ENCODE results near the gene TTLL9. TPM values are rescaled to one million over a fixed set of nuclear protein-coding genes. Genes with fewer than 3 reads are reported as not detected.
A peak's percentile ranks its signal among the peaks of the same experiment; 100 is the strongest.
"Not testable (repeated sequence)": the region's sequence is repeated elsewhere in the genome, so short reads cannot be mapped to it uniquely, and the experiment has no call there.

TTLL9 gene, protein sequence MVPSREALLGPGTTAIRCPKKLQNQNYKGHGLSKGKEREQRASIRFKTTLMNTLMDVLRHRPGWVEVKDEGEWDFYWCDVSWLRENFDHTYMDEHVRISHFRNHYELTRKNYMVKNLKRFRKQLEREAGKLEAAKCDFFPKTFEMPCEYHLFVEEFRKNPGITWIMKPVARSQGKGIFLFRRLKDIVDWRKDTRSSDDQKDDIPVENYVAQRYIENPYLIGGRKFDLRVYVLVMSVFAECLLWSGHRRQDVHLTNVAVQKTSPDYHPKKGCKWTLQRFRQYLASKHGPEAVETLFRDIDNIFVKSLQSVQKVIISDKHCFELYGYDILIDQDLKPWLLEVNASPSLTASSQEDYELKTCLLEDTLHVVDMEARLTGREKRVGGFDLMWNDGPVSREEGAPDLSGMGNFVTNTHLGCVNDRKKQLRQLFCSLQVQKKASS
- not detected for total RNA-seq

DNA sequence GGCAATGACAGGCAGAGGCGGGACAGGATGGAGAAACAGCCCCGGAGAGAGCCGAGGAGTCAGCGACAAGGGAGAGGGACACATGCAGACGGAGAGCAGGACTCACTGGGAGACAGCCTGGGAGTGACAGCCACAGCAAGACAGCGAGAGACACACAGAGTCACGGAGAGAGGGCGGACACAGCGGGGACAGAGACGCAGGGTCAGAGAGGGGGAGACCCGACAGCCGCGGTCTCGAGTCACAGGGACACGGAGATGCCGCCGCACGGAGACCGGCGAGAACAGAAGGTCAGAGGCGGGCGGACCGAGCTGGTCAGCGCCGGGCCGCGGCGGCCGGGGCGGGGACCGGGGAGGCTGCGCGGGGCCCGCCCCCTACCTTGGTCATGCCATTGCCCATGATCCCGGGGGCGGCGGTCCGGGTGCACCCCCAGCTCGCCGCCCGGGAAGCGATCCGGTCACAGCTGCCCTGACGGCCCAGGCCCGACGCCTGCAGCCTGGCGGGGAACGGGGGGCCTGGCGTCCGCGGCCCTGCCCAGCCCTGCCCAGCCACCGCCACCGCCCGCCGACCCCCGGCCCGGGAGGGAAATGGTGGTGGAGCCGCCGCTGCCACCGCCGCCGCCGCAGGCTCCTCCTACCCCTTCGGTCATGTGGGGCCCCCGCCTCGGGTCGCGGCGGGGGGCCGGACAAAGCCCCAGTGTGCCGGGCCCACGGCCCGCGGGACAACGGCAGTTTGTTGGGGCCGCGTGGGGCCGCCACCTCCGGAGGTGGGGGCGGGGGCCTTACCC is at the start of gene TTLL9, which contains the start of gene DUSP15:
Gene TTLL9, plus strand, starts transcription at position 693 of the 784 bp plus-strand sequence. CDS start 493 bp downstream, outside the sequence.
Gene DUSP15, minus strand, starts transcription at position 586 of the 784 bp plus-strand sequence. Its CDS starts 190 bp downstream, at position 396.
- Mint-ChIP-seq H3K27me3 (peaks cover 43% of the 10 kb centered on the region), H3K9me3 (no peaks in the 10 kb centered on the region), H3K4me1 (peaks cover 10% of the 10 kb centered on the region), H3K27ac (peak within 1 kb of the TSS; percentile 7), H3K36me3 (no peaks in the 10 kb centered on the region), H3K4me3 (peak within 1 kb of the TSS; percentile 72)
- DNase-seq, result no peak

DNA sequence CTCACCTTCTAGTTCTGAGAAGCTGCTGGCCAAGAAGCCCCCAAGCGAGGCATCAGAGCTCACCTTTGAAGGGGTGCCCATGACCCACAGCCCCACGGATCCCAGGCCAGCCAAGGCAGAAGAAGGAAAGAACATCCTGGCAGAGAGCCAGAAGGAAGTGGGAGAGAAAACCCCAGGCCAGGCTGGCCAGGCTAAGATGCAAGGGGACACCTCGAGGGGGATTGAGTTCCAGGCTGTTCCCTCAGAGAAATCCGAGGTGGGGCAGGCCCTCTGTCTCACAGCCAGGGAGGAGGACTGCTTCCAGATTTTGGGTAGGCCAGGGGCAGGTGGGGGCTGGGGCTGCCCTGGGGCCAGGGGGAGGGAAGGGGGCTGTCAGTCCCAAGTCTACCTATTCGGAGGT is 49.0 kb upstream of the TTLL9 start:
- Mint-ChIP-seq H3K36me3 (no peaks in the 10 kb centered on the region), H3K4me1 (peaks cover 3% of the 10 kb centered on the region), H3K27ac (no peak overlapping the region), H3K27me3 (no peaks in the 10 kb centered on the region), H3K9me3 (no peaks in the 10 kb centered on the region), H3K4me3 (no peak overlapping the region)
- no peak for DNase-seq

- DNase-seq, result peak; percentile 75
- no peaks in the 10 kb centered on the region for H3K9me3 Mint-ChIP-seq
- peaks cover 3% of the 10 kb centered on the region for H3K4me1 Mint-ChIP-seq
- no peaks in the 10 kb centered on the region for H3K27me3 Mint-ChIP-seq
- H3K4me3 Mint-ChIP-seq, result no peak overlapping the region
- H3K36me3 Mint-ChIP-seq, result no peaks in the 10 kb centered on the region
- H3K27ac Mint-ChIP-seq, result no peak overlapping the region
These were observed 47.8 kb upstream of the TTLL9 start for GRCh38 chr20:31822421-31823330.

DNA sequence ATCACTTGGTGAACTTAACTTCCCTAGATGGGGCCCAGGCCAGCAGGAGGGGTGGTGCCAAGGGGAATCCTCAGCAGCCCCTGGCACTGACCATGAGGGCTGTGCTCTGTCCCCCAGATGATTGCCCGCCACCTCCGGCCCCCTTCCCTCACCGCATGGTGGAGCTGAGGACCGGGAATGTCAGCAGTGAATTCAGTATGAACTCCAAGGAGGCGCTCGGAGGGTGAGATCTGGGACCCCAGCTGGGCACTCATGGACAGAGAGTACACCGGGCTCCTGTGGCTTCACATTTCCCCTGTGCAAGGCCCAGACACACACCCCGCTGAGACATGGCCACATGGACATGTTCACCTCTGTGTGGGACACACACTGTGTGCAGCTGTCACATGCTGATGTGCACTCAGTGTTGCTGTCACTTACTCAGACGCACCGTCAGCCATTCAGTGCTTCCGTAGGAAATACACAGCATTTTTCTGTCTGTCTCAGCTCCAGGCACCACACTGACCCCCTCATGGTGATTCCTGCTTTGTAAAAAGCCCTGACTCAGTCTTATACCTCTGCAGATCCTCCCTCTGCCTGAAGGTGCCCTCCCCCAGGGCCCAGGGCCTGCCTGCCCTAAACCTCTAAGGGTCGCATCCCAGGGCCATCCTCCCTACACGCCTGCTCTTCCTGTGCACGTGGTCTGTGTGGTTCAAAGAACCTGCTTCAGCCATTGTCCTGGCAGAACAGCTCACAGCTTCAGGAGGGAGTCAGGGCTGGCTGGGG is 46.9 kb upstream of the TTLL9 start:
- no peak overlapping the region for H3K4me3 Mint-ChIP-seq
- DNase-seq, result no peak
- H3K9me3 Mint-ChIP-seq, result no peaks in the 10 kb centered on the region
- H3K36me3 Mint-ChIP-seq, result no peaks in the 10 kb centered on the region
- H3K4me1 Mint-ChIP-seq, result peaks cover 3% of the 10 kb centered on the region
- no peak overlapping the region for H3K27ac Mint-ChIP-seq
- H3K27me3 Mint-ChIP-seq, result no peaks in the 10 kb centered on the region

- DNase-seq, result no peak
- H3K4me1 Mint-ChIP-seq, result peaks cover 3% of the 10 kb centered on the region
- H3K27ac Mint-ChIP-seq, result no peak overlapping the region
- no peaks in the 10 kb centered on the region for H3K9me3 Mint-ChIP-seq
- H3K4me3 Mint-ChIP-seq, result no peak overlapping the region
- H3K36me3 Mint-ChIP-seq, result no peaks in the 10 kb centered on the region
- H3K27me3 Mint-ChIP-seq, result no peaks in the 10 kb centered on the region
These were observed 46.3 kb upstream of the TTLL9 start for GRCh38 chr20:31824125-31824485.

- no peak for DNase-seq
- Mint-ChIP-seq H3K9me3 (no peaks in the 10 kb centered on the region), H3K4me1 (peaks cover 3% of the 10 kb centered on the region), H3K27ac (no peak overlapping the region), H3K4me3 (no peak overlapping the region), H3K27me3 (no peaks in the 10 kb centered on the region), H3K36me3 (no peaks in the 10 kb centered on the region)
These were observed 45.7 kb upstream of the TTLL9 start for GRCh38 chr20:31824554-31825313.

- Mint-ChIP-seq H3K4me1 (peaks cover 3% of the 10 kb centered on the region), H3K27ac (no peak overlapping the region), H3K9me3 (no peaks in the 10 kb centered on the region), H3K36me3 (no peaks in the 10 kb centered on the region), H3K4me3 (no peak overlapping the region), H3K27me3 (no peaks in the 10 kb centered on the region)
- no peak for DNase-seq
These were observed 44.4 kb upstream of the TTLL9 start for GRCh38 chr20:31826074-31826473.

- no peak for DNase-seq
- no peaks in the 10 kb centered on the region for H3K36me3 Mint-ChIP-seq
- no peak overlapping the region for H3K27ac Mint-ChIP-seq
- H3K27me3 Mint-ChIP-seq, result no peaks in the 10 kb centered on the region
- no peak overlapping the region for H3K4me3 Mint-ChIP-seq
- H3K4me1 Mint-ChIP-seq, result peaks cover 3% of the 10 kb centered on the region
- no peaks in the 10 kb centered on the region for H3K9me3 Mint-ChIP-seq
These were observed 43.4 kb upstream of the TTLL9 start for GRCh38 chr20:31827059-31827458.

DNA sequence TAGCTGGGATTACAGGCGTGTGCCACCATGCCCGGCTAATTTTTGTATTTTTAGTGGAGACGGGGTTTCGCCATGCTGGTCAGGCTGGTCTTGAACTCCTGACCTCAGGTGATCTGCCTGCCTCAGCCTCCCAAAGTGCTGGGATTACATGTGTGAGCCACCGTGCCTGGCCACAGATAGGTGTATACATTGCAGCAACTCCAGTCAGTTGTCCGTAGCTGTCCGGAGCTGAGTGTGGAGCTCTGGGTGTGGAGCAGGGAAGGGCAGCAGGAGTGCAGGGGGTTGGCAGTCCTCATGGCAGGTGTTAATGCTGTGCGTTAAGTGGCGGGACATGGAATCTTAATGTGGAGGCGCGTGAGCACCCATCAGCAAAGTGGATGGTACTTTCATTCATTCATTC is 42.4 kb upstream of the TTLL9 start:
- H3K36me3 Mint-ChIP-seq, H3K27ac Mint-ChIP-seq: not testable (repeated sequence)

GRCh38 chr20:31829731-31830130 is 40.7 kb upstream of the TTLL9 start:
- Mint-ChIP-seq H3K4me3 (no peak overlapping the region), H3K4me1 (no peaks in the 10 kb centered on the region), H3K27ac (no peak overlapping the region), H3K36me3 (no peaks in the 10 kb centered on the region), H3K27me3 (no peaks in the 10 kb centered on the region), H3K9me3 (no peaks in the 10 kb centered on the region)
- DNase-seq, result no peak

More for the DNA sequence above, 42.4 kb upstream of the TTLL9 start:
- not testable (repeated sequence) for H3K4me1 Mint-ChIP-seq, H3K27me3 Mint-ChIP-seq, H3K4me3 Mint-ChIP-seq, H3K9me3 Mint-ChIP-seq, DNase-seq

DNA sequence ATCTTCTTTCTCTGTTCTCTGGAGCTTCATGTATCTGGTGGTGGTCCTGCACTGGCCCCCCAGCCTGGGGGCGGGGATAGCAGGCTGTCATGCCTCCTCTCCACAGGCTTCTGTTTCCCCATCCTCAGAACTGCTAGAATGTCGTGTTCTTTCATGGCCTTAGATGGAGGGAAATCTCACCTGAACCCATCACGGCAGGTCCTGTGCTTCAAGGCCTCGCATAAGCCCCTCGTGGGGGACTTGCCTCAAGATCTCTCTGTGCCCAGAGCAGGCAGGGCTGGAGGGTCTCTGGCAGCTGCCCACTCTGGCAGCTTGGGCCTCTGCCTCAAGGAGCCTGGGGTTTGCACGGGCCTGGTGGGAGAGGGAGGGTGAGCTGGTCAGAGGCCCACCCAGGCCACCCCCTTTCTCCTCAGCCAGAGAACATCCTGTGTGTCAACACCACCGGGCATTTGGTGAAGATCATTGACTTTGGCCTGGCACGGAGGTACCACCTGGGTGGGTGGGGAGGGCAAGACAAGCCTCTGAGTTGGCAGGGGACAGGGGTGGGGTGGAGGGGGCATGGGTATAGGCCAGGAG is 39.9 kb upstream of the TTLL9 start:
- Mint-ChIP-seq H3K27me3 (no peaks in the 10 kb centered on the region), H3K9me3 (no peaks in the 10 kb centered on the region), H3K36me3 (no peaks in the 10 kb centered on the region), H3K4me3 (no peak overlapping the region), H3K4me1 (no peaks in the 10 kb centered on the region), H3K27ac (no peak overlapping the region)
- DNase-seq, result no peak

DNA sequence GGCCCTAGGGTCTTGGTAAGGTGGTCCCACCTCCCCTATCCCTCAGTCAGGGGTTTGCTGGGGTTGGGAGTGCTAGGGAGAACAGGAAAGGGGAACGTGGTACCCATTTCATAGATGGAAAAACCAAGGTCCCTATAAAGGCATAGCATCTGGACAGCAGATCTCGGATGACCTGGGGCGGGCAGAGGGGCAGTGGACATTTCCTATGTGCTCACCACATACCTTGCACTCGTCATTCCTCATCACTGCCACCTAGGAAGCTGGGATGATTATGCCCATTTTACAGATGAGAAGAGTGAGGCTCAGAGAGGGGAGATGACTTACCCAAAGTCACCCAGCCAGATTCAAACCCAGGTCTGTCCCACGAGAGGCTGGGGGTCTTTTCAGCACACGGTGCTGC is 39.2 kb upstream of the TTLL9 start:
- Mint-ChIP-seq H3K27me3 (no peaks in the 10 kb centered on the region), H3K4me3 (no peak overlapping the region), H3K9me3 (no peaks in the 10 kb centered on the region), H3K36me3 (no peaks in the 10 kb centered on the region), H3K27ac (no peak overlapping the region), H3K4me1 (peaks cover 5% of the 10 kb centered on the region)
- no peak for DNase-seq

DNA sequence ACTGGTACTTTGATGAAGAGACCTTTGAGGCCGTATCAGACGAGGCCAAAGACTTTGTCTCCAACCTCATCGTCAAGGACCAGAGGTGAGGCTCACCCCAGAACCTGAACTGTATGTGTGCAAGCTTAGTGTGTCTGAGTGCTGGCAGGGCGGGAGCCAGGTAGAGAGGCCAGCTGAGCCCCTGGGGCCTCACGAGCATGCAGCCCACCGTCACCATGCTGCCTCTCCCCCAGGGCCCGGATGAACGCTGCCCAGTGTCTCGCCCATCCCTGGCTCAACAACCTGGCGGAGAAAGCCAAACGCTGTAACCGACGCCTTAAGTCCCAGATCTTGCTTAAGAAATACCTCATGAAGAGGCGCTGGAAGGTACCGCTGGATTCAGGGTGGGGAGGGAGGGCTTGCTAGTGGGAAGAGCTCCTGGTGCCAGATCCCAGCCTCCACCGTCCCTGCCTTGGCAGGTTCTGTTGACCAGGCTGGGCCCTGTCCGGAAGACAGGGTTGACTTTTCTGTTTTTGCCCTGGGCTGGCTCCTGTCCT is 38.6 kb upstream of the TTLL9 start:
- H3K27me3 Mint-ChIP-seq, result no peaks in the 10 kb centered on the region
- no peaks in the 10 kb centered on the region for H3K36me3 Mint-ChIP-seq
- DNase-seq, result no peak
- H3K4me1 Mint-ChIP-seq, result peaks cover 8% of the 10 kb centered on the region
- H3K4me3 Mint-ChIP-seq, result no peak overlapping the region
- H3K27ac Mint-ChIP-seq, result no peak overlapping the region
- no peaks in the 10 kb centered on the region for H3K9me3 Mint-ChIP-seq
